ENCODE results near the gene DIPK1C.

DIPK1C gene

GRCh38 chr18:74476140-74476539 is 19.0 kb upstream of the DIPK1C start:
- no peaks in the 10 kb centered on the region for H3K9me2 ChIP-seq (replicated peaks; ENCODE audit: low read depth, low read length)
- H2AFZ ChIP-seq (ENCODE audit: low read length) = no peak overlapping the region
- no peak overlapping the region for H3K4me3 ChIP-seq (ENCODE audit: low read length, poor library complexity, severe bottlenecking)
- no peaks in the 10 kb centered on the region for H3K79me2 ChIP-seq (ENCODE audit: insufficient read depth, low read length)
- no peaks in the 10 kb centered on the region for H3F3A ChIP-seq (ENCODE audit: low read depth)
- H3K4me2 ChIP-seq (ENCODE audit: low read depth, low read length, poor library complexity, severe bottlenecking) = no peak overlapping the region
- no peak overlapping the region for H3K9ac ChIP-seq (ENCODE audit: low read depth, low read length, poor library complexity, severe bottlenecking)
- H3K36me3 ChIP-seq (ENCODE audit: insufficient read depth, low read length) = no peaks in the 10 kb centered on the region
- no peaks in the 10 kb centered on the region for H3K27me3 ChIP-seq (ENCODE audit: insufficient read depth, low read length, poor library complexity, severe bottlenecking)
- no peaks in the 10 kb centered on the region for H4K20me1 ChIP-seq (ENCODE audit: insufficient read depth, low read length, poor library complexity, severe bottlenecking)
- TF ChIP-seq CTCF (conservative IDR thresholded peaks at IDR 0.05; ENCODE audit: low read length) (peak; percentile 61), EZH2phosphoT487 (IDR thresholded peaks at IDR 0.05; ENCODE audit: borderline replicate concordance) (no peak)
- H3K9me3 ChIP-seq (ENCODE audit: insufficient read depth, low read depth, low read length) = no peaks in the 10 kb centered on the region
- no peaks in the 10 kb centered on the region for H3K4me1 ChIP-seq (ENCODE audit: insufficient read depth, low read length, poor library complexity, severe bottlenecking)

GRCh38 chr18:74473976-74474640 is 17.0 kb upstream of the DIPK1C start:
- H3K36me3 ChIP-seq (ENCODE audit: insufficient read depth, low read length) = no peaks in the 10 kb centered on the region
- no peaks in the 10 kb centered on the region for H3K27me3 ChIP-seq (ENCODE audit: insufficient read depth, low read length, poor library complexity, severe bottlenecking)
- no peaks in the 10 kb centered on the region for H3K4me1 ChIP-seq (ENCODE audit: insufficient read depth, low read length, poor library complexity, severe bottlenecking)
- TF ChIP-seq EZH2phosphoT487 (IDR thresholded peaks at IDR 0.05; ENCODE audit: borderline replicate concordance) = no peak
- H4K20me1 ChIP-seq (ENCODE audit: insufficient read depth, low read length, poor library complexity, severe bottlenecking) = no peaks in the 10 kb centered on the region
- H2AFZ ChIP-seq (ENCODE audit: low read length) = no peak overlapping the region
- H3K4me2 ChIP-seq (ENCODE audit: low read depth, low read length, poor library complexity, severe bottlenecking) = no peak overlapping the region
- H3K79me2 ChIP-seq (ENCODE audit: insufficient read depth, low read length) = no peaks in the 10 kb centered on the region
- H3K9me3 ChIP-seq (ENCODE audit: insufficient read depth, low read depth, low read length) = no peaks in the 10 kb centered on the region
- no peak overlapping the region for H3K9ac ChIP-seq (ENCODE audit: low read depth, low read length, poor library complexity, severe bottlenecking)
- H3K4me3 ChIP-seq (ENCODE audit: low read length, poor library complexity, severe bottlenecking) = no peak overlapping the region
- H3K9me2 ChIP-seq (replicated peaks; ENCODE audit: low read depth, low read length) = no peaks in the 10 kb centered on the region
- no peaks in the 10 kb centered on the region for H3F3A ChIP-seq (ENCODE audit: low read depth)

GRCh38 chr18:74472312-74472711 is 15.2 kb upstream of the DIPK1C start:
- Histone ChIP-seq H3K9me3 (ENCODE audit: insufficient read depth, low read depth, low read length) (no peaks in the 10 kb centered on the region), H3K4me2 (ENCODE audit: low read depth, low read length, poor library complexity, severe bottlenecking) (no peak overlapping the region), H4K20me1 (ENCODE audit: insufficient read depth, low read length, poor library complexity, severe bottlenecking) (no peaks in the 10 kb centered on the region), H3K36me3 (ENCODE audit: insufficient read depth, low read length) (no peaks in the 10 kb centered on the region), H3K4me1 (ENCODE audit: insufficient read depth, low read length, poor library complexity, severe bottlenecking) (no peaks in the 10 kb centered on the region), H2AFZ (ENCODE audit: low read length) (no peak overlapping the region), H3K9ac (ENCODE audit: low read depth, low read length, poor library complexity, severe bottlenecking) (no peak overlapping the region), H3K79me2 (ENCODE audit: insufficient read depth, low read length) (no peaks in the 10 kb centered on the region), H3K27me3 (ENCODE audit: insufficient read depth, low read length, poor library complexity, severe bottlenecking) (no peaks in the 10 kb centered on the region), H3K9me2 (replicated peaks; ENCODE audit: low read depth, low read length) (no peaks in the 10 kb centered on the region), H3K4me3 (ENCODE audit: low read length, poor library complexity, severe bottlenecking) (no peak overlapping the region), H3F3A (ENCODE audit: low read depth) (no peaks in the 10 kb centered on the region)
- TF ChIP-seq CTCF (conservative IDR thresholded peaks at IDR 0.05; ENCODE audit: low read length) (no peak), EZH2phosphoT487 (IDR thresholded peaks at IDR 0.05; ENCODE audit: borderline replicate concordance) (no peak)

GRCh38 chr18:74468547-74469061 is 11.5 kb upstream of the DIPK1C start:
- H3K9me3 ChIP-seq (ENCODE audit: insufficient read depth, low read depth, low read length) = no peaks in the 10 kb centered on the region
- no peaks in the 10 kb centered on the region for H3K27me3 ChIP-seq (ENCODE audit: insufficient read depth, low read length, poor library complexity, severe bottlenecking)
- H3K4me2 ChIP-seq (ENCODE audit: low read depth, low read length, poor library complexity, severe bottlenecking) = no peak overlapping the region
- H3K36me3 ChIP-seq (ENCODE audit: insufficient read depth, low read length) = no peaks in the 10 kb centered on the region
- no peaks in the 10 kb centered on the region for H3K4me1 ChIP-seq (ENCODE audit: insufficient read depth, low read length, poor library complexity, severe bottlenecking)
- H4K20me1 ChIP-seq (ENCODE audit: insufficient read depth, low read length, poor library complexity, severe bottlenecking) = no peaks in the 10 kb centered on the region
- H3K4me3 ChIP-seq (ENCODE audit: low read length, poor library complexity, severe bottlenecking) = no peak overlapping the region
- no peaks in the 10 kb centered on the region for H3F3A ChIP-seq (ENCODE audit: low read depth)
- H3K79me2 ChIP-seq (ENCODE audit: insufficient read depth, low read length) = no peaks in the 10 kb centered on the region
- H3K9me2 ChIP-seq (replicated peaks; ENCODE audit: low read depth, low read length) = no peaks in the 10 kb centered on the region
- H2AFZ ChIP-seq (ENCODE audit: low read length) = no peak overlapping the region
- no peak for TF ChIP-seq EZH2phosphoT487 (IDR thresholded peaks at IDR 0.05; ENCODE audit: borderline replicate concordance)
- no peak for TF ChIP-seq CTCF (conservative IDR thresholded peaks at IDR 0.05; ENCODE audit: low read length)
- H3K9ac ChIP-seq (ENCODE audit: low read depth, low read length, poor library complexity, severe bottlenecking) = no peak overlapping the region
